A549 (cell line): Measurements from ENCODE around the gene DMAP1. TPM values are rescaled to one million over a fixed set of nuclear protein-coding genes. Genes with fewer than 3 reads are reported as not detected.

Source experiments
- ATAC-seq, 2 experiments: fragments of 200-7000 bp in 1 of 2; fragments of >200 bp in 1 of 2; cut with Nextera tagmentation in 1 of 2; cut with Tn5 transposase in 1 of 2; 3 replicates each; pipeline versions ENCODE4 v1.8.0 to v1.9.1; 2018 to 2020; ENCODE audit warnings: mild to moderate bottlenecking in 1 of 2, moderate library complexity in 1 of 2
- CTCF ChIA-PET: fragments of 300-600 bp; sonication (Branson Sonifier 250); formaldehyde crosslinking; extraction: SDS; loops from one replicate; lab custom pipeline; 2021; ENCODE audit warnings: antibody characterized with exemption, inconsistent platforms; lab: Yijun Ruan, JAX
- POLR2A ChIA-PET: fragments of 350-600 bp; formaldehyde crosslinking; extraction: SDS; loops from one replicate; lab custom pipeline; 2021; ENCODE audit warnings: antibody characterized with exemption, inconsistent platforms; lab: Yijun Ruan, JAX
- DNase-seq, 2 experiments: peaks; one replicate each; pipeline versions ENCODE4 v3.0.0 to v3.0.0-alpha.2; 2011 to 2016; ENCODE audit warnings: low read depth in 1 of 2, low spot score in 1 of 2
- FAIRE-seq: peaks from 2 replicates; lab custom pipeline; 2011; peaks lifted over from hg19 to GRCh38; lab: Jason Lieb, UNC
- H3K27ac ChIP-seq, 2 experiments: fragments of >200 bp; sonication (Bioruptor Twin); formaldehyde crosslinking; 3 replicates each; pipeline ENCODE4 v1.5.1; 2016 to 2017
- H3K4me1 ChIP-seq: fragments of >200 bp; sonication (Bioruptor Twin); formaldehyde crosslinking; 3 replicates; pipeline ENCODE4 v1.6.1; 2016
- H3K4me2 ChIP-seq: fragments of >200 bp; sonication (Bioruptor Twin); formaldehyde crosslinking; 3 replicates; pipeline ENCODE4 v1.6.1; 2016
- H3K4me3 ChIP-seq: fragments of >200 bp; sonication (Bioruptor Twin); formaldehyde crosslinking; 3 replicates; pipeline ENCODE4 v1.5.1; 2016
- H3K9me3 ChIP-seq: fragments of >200 bp; sonication (Bioruptor Twin); formaldehyde crosslinking; 3 replicates; pipeline ENCODE4 v1.6.1; 2016
- CBX2 ChIP-seq: fragments of 200-600 bp; sonication (generic); IDR thresholded peaks from 2 replicates; pipeline ENCODE4 v1.6.1; 2016; ENCODE audit warnings: low read depth, mild to moderate bottlenecking, borderline replicate concordance
- EHF ChIP-seq: fragments of 250-450 bp; sonication (Bioruptor Pico); IDR thresholded peaks from 2 replicates; pipeline ENCODE4 v1.5.0; 2020; ENCODE audit warnings: mild to moderate bottlenecking
- FOSL2 ChIP-seq, 2 experiments: fragments of 450-650 bp in 1 of 2; fragments of >200 bp in 1 of 2; sonication (Bioruptor Twin) in 1 of 2; formaldehyde crosslinking; IDR thresholded peaks; 2 replicates each; pipeline versions ENCODE4 v1.5.0 to v1.6.1; 2016 to 2020; ENCODE audit warnings: mild to moderate bottlenecking in 1 of 2, moderate library complexity in 1 of 2
- HOXB13 ChIP-seq: fragments of 250-450 bp; sonication (Bioruptor Pico); IDR thresholded peaks from 2 replicates; pipeline ENCODE4 v1.5.0; 2020; ENCODE audit warnings: low read depth, mild to moderate bottlenecking, moderate library complexity
- JUN ChIP-seq, 2 experiments: fragments of >200 bp; sonication (Bioruptor Twin); formaldehyde crosslinking; IDR thresholded peaks; 2 replicates in 1 of 2; 3 replicates in 1 of 2; pipeline ENCODE4 v1.6.1; 2016 to 2017
- JUNB ChIP-seq: fragments of >200 bp; sonication (Bioruptor Twin); formaldehyde crosslinking; IDR thresholded peaks from 2 replicates; pipeline ENCODE4 v1.6.1; 2016
- MAZ ChIP-seq: fragments of 150-350 bp; IDR thresholded peaks from 2 replicates; pipeline ENCODE4 v1.6.1; 2014; ENCODE audit warnings: antibody characterized with exemption, low read depth, low read length, borderline replicate concordance
- NPAS2 ChIP-seq: fragments of 250-450 bp; sonication (Bioruptor Pico); IDR thresholded peaks from 2 replicates; pipeline ENCODE4 v1.8.0; 2022; ENCODE audit warnings: mild to moderate bottlenecking, moderate library complexity, borderline replicate concordance
- SREBF2 ChIP-seq: fragments of 450-650 bp; IDR thresholded peaks from 2 replicates; pipeline ENCODE4 v1.6.1; 2014; ENCODE audit warnings: mild to moderate bottlenecking, moderate library complexity
- TP53 ChIP-seq: fragments of 250-450 bp; sonication (Bioruptor Pico); IDR thresholded peaks from 2 replicates; pipeline ENCODE4 v1.5.0; 2021; ENCODE audit warnings: mild to moderate bottlenecking, moderate library complexity
- ZFP36 ChIP-seq: fragments of 450-650 bp; IDR thresholded peaks from 2 replicates; pipeline ENCODE4 v1.6.1; 2014; ENCODE audit warnings: borderline replicate concordance; ENCODE audit not compliant: partially characterized antibody
- ZSCAN20 ChIP-seq: fragments of 250-450 bp; sonication (Bioruptor Pico); IDR thresholded peaks from 2 replicates; pipeline ENCODE4 v1.8.0; 2022; ENCODE audit warnings: mild to moderate bottlenecking, moderate library complexity
- WGBS: methylation state at CpG from one replicate; pipeline ENCODE4 v1.1.6; 2017; ENCODE audit errors: missing lambda C conversion rate; 5-methylcytosine and 5-hydroxymethylcytosine counted together
- polyA plus RNA-seq, 4 experiments: library from polyadenylated mRNA; depleted of rRNA in 3 of 4; stranded (reverse); fragments of >200 nt; fragmentation: RNase III in 1 of 4; extraction: RNeasy Plus Mini Kit Qiagen cat#74134 plus additional on column Dnase treatment in 1 of 4; gene quantifications; 2 replicates in 3 of 4; 3 replicates in 1 of 4; pipeline ENCODE4 v1.2.3, GENCODE V29; 2011 to 2017
- TF ChIP-seq, protein P1 (sequence below): fragments of 200-600 bp; sonication (generic); IDR thresholded peaks from 2 replicates; pipeline ENCODE4 v1.6.1; 2016; ENCODE audit warnings: antibody characterized with exemption, mild to moderate bottlenecking, moderate library complexity
- TF ChIP-seq, protein P2 (sequence below): fragments of >200 bp; sonication (Bioruptor Twin); formaldehyde crosslinking; IDR thresholded peaks from 2 replicates; pipeline ENCODE4 v1.6.1; 2016
- TF ChIP-seq, protein P3 (sequence below): fragments of 150-350 bp; IDR thresholded peaks from 2 replicates; pipeline ENCODE4 v1.6.1; 2014; ENCODE audit warnings: low read depth, mild to moderate bottlenecking, low read length
- TF ChIP-seq, protein P4 (sequence below): fragments of >200 bp; sonication (Bioruptor Twin); formaldehyde crosslinking; IDR thresholded peaks from 3 replicates; pipeline ENCODE4 v1.5.1; 2016
- TF ChIP-seq, protein P5 (sequence below): fragments of 450-650 bp; IDR thresholded peaks from 2 replicates; pipeline ENCODE4 v1.6.1; 2014; ENCODE audit warnings: antibody characterized with exemption
- TF ChIP-seq, protein P6 (sequence below): fragments of 250-450 bp; sonication (Bioruptor Pico); IDR thresholded peaks from 2 replicates; pipeline ENCODE4 v1.5.0; 2020; ENCODE audit warnings: low read depth, mild to moderate bottlenecking, moderate library complexity

Gene DMAP1
- polyA plus RNA-seq, 2 of the 4 experiments (the other 2 are of a cell fraction): 26.3 to 28.2 TPM

DNA sequence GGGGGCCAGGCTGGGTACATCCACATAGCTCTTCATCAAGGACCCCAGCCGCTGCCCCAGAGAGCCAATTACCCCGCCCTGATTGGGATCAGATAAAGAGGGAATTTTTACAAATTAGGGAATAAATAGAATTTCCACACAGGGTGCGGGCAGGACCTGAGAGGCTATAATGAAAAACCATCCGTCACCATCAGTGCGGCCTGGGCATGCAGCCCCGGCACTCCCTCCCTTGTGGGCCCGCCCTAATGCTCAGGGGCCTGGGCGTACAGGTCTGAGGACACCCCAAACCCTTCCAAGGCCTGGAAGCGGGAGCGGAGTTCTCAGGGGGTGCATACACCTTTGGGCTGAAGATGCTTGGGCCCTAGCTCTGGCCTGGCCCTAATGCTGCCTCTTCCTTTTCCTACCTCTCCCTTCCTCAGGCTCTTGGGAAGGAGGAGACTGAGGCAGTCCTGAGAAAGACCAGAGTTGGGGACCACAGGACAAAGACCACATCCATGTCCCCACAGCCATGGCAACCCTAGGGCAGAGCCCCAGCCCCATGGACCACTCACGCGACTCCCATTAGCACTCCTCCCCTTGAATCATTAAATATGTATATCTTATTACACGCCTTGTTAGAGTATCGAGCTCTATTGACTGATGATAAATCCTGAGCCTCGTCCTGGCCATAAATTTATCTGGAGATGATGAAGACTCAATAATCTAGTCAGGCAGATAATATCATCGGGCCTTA lies 16.3 kb downstream of the DMAP1 start:
- Histone ChIP-seq H3K9me3 (peaks cover 4% of the 10 kb centered on the region; the same call in 1 of the 3 replicates), H3K4me3 (no peak overlapping the region), H3K4me1 (no peaks in the 10 kb centered on the region), H3K27ac (no peak overlapping the region), H3K4me2 (no peak overlapping the region)
- FAIRE-seq: no peak
- no peak for ATAC-seq
- TF ChIP-seq JUN (IDR thresholded peaks at IDR 0.05) (no peak), ZFP36 (no peak), SREBF2 (no peak), JUNB (no peak), HOXB13 (CRISPR knock-in tag) (no peak), MAZ (no peak), FOSL2 (IDR thresholded peaks at IDR 0.05) (no peak), FOSL2 (CRISPR knock-in tag; IDR thresholded peaks at IDR 0.05) (no peak), TP53 (CRISPR knock-in tag) (no peak), NPAS2 (CRISPR knock-in tag) (no peak), ZSCAN20 (CRISPR knock-in tag) (no peak), CBX2 (no peak), EHF (no peak)
- TF ChIP-seq, protein P1, sequence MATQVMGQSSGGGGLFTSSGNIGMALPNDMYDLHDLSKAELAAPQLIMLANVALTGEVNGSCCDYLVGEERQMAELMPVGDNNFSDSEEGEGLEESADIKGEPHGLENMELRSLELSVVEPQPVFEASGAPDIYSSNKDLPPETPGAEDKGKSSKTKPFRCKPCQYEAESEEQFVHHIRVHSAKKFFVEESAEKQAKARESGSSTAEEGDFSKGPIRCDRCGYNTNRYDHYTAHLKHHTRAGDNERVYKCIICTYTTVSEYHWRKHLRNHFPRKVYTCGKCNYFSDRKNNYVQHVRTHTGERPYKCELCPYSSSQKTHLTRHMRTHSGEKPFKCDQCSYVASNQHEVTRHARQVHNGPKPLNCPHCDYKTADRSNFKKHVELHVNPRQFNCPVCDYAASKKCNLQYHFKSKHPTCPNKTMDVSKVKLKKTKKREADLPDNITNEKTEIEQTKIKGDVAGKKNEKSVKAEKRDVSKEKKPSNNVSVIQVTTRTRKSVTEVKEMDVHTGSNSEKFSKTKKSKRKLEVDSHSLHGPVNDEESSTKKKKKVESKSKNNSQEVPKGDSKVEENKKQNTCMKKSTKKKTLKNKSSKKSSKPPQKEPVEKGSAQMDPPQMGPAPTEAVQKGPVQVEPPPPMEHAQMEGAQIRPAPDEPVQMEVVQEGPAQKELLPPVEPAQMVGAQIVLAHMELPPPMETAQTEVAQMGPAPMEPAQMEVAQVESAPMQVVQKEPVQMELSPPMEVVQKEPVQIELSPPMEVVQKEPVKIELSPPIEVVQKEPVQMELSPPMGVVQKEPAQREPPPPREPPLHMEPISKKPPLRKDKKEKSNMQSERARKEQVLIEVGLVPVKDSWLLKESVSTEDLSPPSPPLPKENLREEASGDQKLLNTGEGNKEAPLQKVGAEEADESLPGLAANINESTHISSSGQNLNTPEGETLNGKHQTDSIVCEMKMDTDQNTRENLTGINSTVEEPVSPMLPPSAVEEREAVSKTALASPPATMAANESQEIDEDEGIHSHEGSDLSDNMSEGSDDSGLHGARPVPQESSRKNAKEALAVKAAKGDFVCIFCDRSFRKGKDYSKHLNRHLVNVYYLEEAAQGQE: no peak
- TF ChIP-seq, protein P2, sequence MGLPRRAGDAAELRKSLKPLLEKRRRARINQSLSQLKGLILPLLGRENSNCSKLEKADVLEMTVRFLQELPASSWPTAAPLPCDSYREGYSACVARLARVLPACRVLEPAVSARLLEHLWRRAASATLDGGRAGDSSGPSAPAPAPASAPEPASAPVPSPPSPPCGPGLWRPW: no peak
- TF ChIP-seq, protein P3, sequence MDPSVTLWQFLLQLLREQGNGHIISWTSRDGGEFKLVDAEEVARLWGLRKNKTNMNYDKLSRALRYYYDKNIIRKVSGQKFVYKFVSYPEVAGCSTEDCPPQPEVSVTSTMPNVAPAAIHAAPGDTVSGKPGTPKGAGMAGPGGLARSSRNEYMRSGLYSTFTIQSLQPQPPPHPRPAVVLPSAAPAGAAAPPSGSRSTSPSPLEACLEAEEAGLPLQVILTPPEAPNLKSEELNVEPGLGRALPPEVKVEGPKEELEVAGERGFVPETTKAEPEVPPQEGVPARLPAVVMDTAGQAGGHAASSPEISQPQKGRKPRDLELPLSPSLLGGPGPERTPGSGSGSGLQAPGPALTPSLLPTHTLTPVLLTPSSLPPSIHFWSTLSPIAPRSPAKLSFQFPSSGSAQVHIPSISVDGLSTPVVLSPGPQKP: no peak
- TF ChIP-seq, protein P4, sequence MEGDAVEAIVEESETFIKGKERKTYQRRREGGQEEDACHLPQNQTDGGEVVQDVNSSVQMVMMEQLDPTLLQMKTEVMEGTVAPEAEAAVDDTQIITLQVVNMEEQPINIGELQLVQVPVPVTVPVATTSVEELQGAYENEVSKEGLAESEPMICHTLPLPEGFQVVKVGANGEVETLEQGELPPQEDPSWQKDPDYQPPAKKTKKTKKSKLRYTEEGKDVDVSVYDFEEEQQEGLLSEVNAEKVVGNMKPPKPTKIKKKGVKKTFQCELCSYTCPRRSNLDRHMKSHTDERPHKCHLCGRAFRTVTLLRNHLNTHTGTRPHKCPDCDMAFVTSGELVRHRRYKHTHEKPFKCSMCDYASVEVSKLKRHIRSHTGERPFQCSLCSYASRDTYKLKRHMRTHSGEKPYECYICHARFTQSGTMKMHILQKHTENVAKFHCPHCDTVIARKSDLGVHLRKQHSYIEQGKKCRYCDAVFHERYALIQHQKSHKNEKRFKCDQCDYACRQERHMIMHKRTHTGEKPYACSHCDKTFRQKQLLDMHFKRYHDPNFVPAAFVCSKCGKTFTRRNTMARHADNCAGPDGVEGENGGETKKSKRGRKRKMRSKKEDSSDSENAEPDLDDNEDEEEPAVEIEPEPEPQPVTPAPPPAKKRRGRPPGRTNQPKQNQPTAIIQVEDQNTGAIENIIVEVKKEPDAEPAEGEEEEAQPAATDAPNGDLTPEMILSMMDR: no peak
- TF ChIP-seq, protein P5, sequence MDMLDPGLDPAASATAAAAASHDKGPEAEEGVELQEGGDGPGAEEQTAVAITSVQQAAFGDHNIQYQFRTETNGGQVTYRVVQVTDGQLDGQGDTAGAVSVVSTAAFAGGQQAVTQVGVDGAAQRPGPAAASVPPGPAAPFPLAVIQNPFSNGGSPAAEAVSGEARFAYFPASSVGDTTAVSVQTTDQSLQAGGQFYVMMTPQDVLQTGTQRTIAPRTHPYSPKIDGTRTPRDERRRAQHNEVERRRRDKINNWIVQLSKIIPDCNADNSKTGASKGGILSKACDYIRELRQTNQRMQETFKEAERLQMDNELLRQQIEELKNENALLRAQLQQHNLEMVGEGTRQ: no peak
- TF ChIP-seq, protein P6, sequence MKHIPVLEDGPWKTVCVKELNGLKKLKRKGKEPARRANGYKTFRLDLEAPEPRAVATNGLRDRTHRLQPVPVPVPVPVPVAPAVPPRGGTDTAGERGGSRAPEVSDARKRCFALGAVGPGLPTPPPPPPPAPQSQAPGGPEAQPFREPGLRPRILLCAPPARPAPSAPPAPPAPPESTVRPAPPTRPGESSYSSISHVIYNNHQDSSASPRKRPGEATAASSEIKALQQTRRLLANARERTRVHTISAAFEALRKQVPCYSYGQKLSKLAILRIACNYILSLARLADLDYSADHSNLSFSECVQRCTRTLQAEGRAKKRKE (CRISPR knock-in tag): no peak
- DNase-seq: no peak
- ChIA-PET POLR2A (no interaction called here), CTCF (interaction anchor here (0.6 to 1.0 kb wide), 2 partner anchors 12 to 88 kb away, joined by 3 to 5 read pairs; no protein-coding TSS in a partner anchor)
- WGBS: 84% methylated on average over 13 of the region's 16 CpGs
